MCF 10A (cell line): Measurements from ENCODE around the gene S100A7. TPM values are rescaled to one million over a fixed set of nuclear protein-coding genes. Genes with fewer than 3 reads are reported as not detected.

Source experiments
- BruUV-seq: library from RNA; stranded (reverse); fragments of 400-500 nt; replicated peaks from 2 replicates; lab custom pipeline; 2021; lab: Mats Ljungman, UMichigan
- CTCF ChIA-PET: fragments of 300-600 bp; sonication (Branson Sonifier 250); formaldehyde crosslinking; extraction: SDS; loops from one replicate; lab custom pipeline; 2021; ENCODE audit warnings: antibody characterized with exemption, inconsistent platforms; lab: Yijun Ruan, JAX
- POLR2A ChIA-PET: fragments of 300-600, 350-650 bp; sonication (Branson Sonifier 250); formaldehyde crosslinking; extraction: SDS; loops from one replicate; lab custom pipeline; 2020; ENCODE audit warnings: antibody characterized with exemption, inconsistent platforms; lab: Yijun Ruan, JAX
- DNase-seq: peaks from one replicate; pipeline ENCODE4 v3.0.0-alpha.2; 2018; ENCODE audit not compliant: unreplicated experiment
- H3K27ac Mint-ChIP-seq: one replicate; pipeline ENCODE4 v1.8.0; 2022; ENCODE audit warnings: mild to moderate bottlenecking, low read depth, mixed read lengths; ENCODE audit not compliant: unreplicated experiment
- H3K27me3 Mint-ChIP-seq: one replicate; pipeline ENCODE4 v1.8.0; 2022; ENCODE audit warnings: mixed read lengths; ENCODE audit not compliant: insufficient read depth, unreplicated experiment
- H3K36me3 Mint-ChIP-seq: one replicate; pipeline ENCODE4 v1.8.0; 2022; ENCODE audit warnings: mild to moderate bottlenecking, moderate library complexity, mixed read lengths; ENCODE audit not compliant: insufficient read depth, unreplicated experiment
- H3K4me1 Mint-ChIP-seq: one replicate; pipeline ENCODE4 v1.8.0; 2022; ENCODE audit warnings: mixed read lengths; ENCODE audit not compliant: insufficient read depth, unreplicated experiment
- H3K4me3 Mint-ChIP-seq: one replicate; pipeline ENCODE4 v1.8.0; 2022; ENCODE audit warnings: mild to moderate bottlenecking, moderate library complexity, mixed read lengths; ENCODE audit not compliant: unreplicated experiment
- H3K9me3 Mint-ChIP-seq: one replicate; pipeline ENCODE4 v1.8.0; 2022; ENCODE audit warnings: mixed read lengths; ENCODE audit not compliant: unreplicated experiment
- intact Hi-C: fragments of 100-400 bp; cut with micrococcal nuclease; formaldehyde crosslinking; loops from 2 replicates; pipeline ENCODE4 v1.14.1; 2022
- total RNA-seq: library from RNA; stranded (reverse); gene quantifications from 2 replicates; pipeline ENCODE4 v1.2.3, GENCODE V29; 2022
- TF ChIP-seq, protein P1 (sequence below): fragments of 200-600 bp; IDR thresholded peaks from one replicate; pipeline ENCODE4 v1.8.0; 2022; ENCODE audit warnings: antibody characterized with exemption, mild to moderate bottlenecking; ENCODE audit not compliant: unreplicated experiment

The S100A7 gene
- total RNA-seq, 1 experiment from 2014 or later = not detected

DNA sequence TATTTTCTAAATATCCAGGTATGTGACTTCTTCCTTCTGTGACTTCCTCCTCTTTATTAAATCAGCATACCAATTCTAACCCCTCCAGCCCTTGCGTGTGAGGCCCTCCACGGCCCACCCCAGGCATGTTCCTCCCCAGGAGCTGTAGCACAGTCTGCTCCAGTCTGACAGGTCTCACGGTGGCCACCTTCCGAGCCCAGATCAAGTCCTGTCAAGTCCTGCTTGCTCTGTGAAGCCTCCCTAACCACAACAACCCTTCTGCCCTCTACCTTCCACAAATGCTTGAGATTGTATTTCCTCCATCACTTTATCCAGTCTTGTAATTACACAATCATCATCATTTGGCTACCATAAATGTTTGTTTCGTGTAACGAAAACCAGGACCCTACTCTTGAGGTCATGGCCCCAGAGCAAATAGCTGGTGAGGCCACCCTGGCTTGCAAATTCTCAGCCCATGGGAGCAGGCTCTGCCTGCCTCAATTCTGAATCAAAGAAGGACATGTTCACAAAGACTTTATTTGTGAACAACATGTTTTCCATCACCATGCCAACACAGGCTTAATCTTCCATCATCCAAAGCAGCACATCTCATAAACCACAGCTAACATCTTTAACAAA is 33.0 kb upstream of the S100A7 start:
- intact Hi-C loops = no loop called here
- peak overlapping the region; percentile 13 for H3K27ac Mint-ChIP-seq
- CTCF ChIA-PET = interaction anchor here (0.6 to 31.7 kb wide), 12 partner anchors 9 to 850 kb away, joined by 3 to 1438 read pairs (median 9); partner anchors contain the start of genes PGLYRP4 and S100A9

DNA sequence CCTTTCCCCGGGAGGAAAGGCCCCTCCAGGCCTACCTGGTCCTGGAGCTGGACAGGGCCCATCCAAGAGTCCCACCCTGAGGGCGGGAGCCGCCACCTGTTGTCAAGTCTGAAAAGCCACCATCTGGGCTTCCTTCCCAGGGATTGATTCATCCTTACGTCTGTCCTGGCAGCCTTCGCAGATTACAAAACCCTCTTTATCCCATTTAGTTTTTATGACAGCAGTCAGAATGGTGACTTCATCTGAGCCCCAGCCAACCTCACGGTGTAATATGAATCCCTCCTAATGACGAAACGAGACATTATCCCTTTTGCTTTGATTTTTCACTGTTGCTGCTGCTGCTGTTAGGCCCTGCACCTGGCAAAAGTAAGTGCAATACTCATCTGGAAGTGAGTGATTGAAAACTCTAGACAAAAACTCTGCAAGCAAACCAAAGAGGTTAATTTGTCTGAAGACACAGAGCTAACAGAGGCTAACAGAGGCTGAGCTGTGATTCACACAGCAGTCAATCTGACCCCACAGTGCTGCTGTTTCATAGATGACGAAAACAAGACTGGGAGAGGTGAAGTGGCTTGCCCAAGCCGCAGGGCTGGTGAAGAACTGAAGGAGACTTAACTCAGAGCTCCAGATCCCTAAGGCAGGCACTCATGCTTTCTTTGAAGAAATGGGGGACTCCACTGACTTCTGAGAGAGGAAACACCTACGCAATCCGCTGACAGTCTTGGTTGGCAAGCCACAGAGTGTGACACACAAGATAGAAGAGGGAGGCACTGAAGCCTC is 30.0 kb upstream of the S100A7 start:
- ChIA-PET CTCF (interaction anchor here (0.6 to 31.7 kb wide), 8 partner anchors 16 to 792 kb away, joined by 3 to 1438 read pairs (median 4); partner anchors contain the start of genes JTB, LCE2A, PGLYRP4 and S100A12), POLR2A (interaction anchor here (0.5 to 2.7 kb wide), 23 partner anchors 8 to 911 kb away, joined by 3 to 18 read pairs (median 3); partner anchors contain the start of genes PGLYRP4, S100A12, S100A14 and S100A2)
- H3K27ac Mint-ChIP-seq = peak overlapping the region; percentile 84
- peak; percentile 99 for DNase-seq
- peaks cover 51% of the 10 kb centered on the region for H3K4me1 Mint-ChIP-seq
- intact Hi-C loops = loop anchor here (1.0 kb wide), 2 partner anchors 24 to 138 kb away; no protein-coding TSS in a partner anchor
- H3K36me3 Mint-ChIP-seq = no peaks in the 10 kb centered on the region
- no peaks in the 10 kb centered on the region for H3K9me3 Mint-ChIP-seq
- H3K27me3 Mint-ChIP-seq = peaks cover 13% of the 10 kb centered on the region
- no TSS peak for BruUV-seq
- TF ChIP-seq, protein P1, sequence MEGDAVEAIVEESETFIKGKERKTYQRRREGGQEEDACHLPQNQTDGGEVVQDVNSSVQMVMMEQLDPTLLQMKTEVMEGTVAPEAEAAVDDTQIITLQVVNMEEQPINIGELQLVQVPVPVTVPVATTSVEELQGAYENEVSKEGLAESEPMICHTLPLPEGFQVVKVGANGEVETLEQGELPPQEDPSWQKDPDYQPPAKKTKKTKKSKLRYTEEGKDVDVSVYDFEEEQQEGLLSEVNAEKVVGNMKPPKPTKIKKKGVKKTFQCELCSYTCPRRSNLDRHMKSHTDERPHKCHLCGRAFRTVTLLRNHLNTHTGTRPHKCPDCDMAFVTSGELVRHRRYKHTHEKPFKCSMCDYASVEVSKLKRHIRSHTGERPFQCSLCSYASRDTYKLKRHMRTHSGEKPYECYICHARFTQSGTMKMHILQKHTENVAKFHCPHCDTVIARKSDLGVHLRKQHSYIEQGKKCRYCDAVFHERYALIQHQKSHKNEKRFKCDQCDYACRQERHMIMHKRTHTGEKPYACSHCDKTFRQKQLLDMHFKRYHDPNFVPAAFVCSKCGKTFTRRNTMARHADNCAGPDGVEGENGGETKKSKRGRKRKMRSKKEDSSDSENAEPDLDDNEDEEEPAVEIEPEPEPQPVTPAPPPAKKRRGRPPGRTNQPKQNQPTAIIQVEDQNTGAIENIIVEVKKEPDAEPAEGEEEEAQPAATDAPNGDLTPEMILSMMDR = no peak
- peak overlapping the region; percentile 48 for H3K4me3 Mint-ChIP-seq

More for the DNA sequence above, 33.0 kb upstream of the S100A7 start:
- H3K4me1 Mint-ChIP-seq = peaks cover 37% of the 10 kb centered on the region
- peaks cover 23% of the 10 kb centered on the region for H3K27me3 Mint-ChIP-seq
- no peak overlapping the region for H3K4me3 Mint-ChIP-seq
- no TSS peak for BruUV-seq
- TF ChIP-seq, protein P1 = no peak
- no peak for DNase-seq
- no peaks in the 10 kb centered on the region for H3K36me3 Mint-ChIP-seq
- POLR2A ChIA-PET = interaction anchor here (0.7 to 1.2 kb wide), 3 partner anchors 8 to 140 kb away, joined by 3 to 5 read pairs (median 3); no protein-coding TSS in a partner anchor
- H3K9me3 Mint-ChIP-seq = no peaks in the 10 kb centered on the region

DNA sequence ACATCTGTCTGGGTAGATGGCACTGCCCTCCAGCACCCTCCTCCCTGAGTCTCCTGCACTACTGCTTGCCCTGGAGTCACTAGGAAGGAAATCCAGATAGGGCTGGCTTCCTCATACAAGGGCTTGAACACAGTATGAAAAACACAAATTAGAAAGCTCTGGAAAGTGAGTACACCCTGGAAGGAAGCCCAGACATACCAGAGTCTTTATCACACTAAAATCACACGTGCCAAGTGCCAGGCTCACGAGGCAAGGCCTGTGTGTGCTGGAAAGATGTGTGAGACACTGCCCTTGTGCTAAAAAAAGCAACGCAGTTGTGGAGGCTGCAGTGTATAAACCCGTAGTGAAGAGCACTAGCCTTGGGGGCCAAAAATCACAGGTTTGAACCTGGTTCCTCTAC is 28.3 kb upstream of the S100A7 start:
- no TSS peak for BruUV-seq
- intact Hi-C loops = no loop called here
- ChIA-PET POLR2A (interaction anchor here (0.7 to 1.8 kb wide), 4 partner anchors 10 to 599 kb away, joined by 3 to 7 read pairs (median 4); partner anchors contain the start of genes S100A12 and S100A9), CTCF (interaction anchor here (0.7 to 31.7 kb wide), 6 partner anchors 22 to 133 kb away, joined by 3 to 1438 read pairs (median 4); partner anchors contain the start of genes PGLYRP4, S100A12 and S100A9)
- no peaks in the 10 kb centered on the region for H3K36me3 Mint-ChIP-seq
- H3K4me1 Mint-ChIP-seq = peaks cover 55% of the 10 kb centered on the region
- H3K4me3 Mint-ChIP-seq = no peak overlapping the region
- H3K27me3 Mint-ChIP-seq = peaks cover 30% of the 10 kb centered on the region
- TF ChIP-seq, protein P1 = no peak
- H3K27ac Mint-ChIP-seq = no peak overlapping the region
- peak; percentile 60 for DNase-seq
- H3K9me3 Mint-ChIP-seq = no peaks in the 10 kb centered on the region
